ENCODE results near the gene DOHH.

Gene DOHH

GRCh38 chr19:3513229-3514140 lies 13.0 kb upstream of the DOHH start:
- no peak overlapping the region for H3K9ac ChIP-seq
- peaks cover 21% of the 10 kb centered on the region for H3K4me1 ChIP-seq
- H2AFZ ChIP-seq, result no peak overlapping the region
- no peak overlapping the region for H3K27ac ChIP-seq
- no peaks in the 10 kb centered on the region for H3K9me3 ChIP-seq (ENCODE audit: control insufficient read depth, low read length)
- H3K4me3 ChIP-seq (ENCODE audit: low read depth, low read length), result no peak overlapping the region
- H3K27me3 ChIP-seq (ENCODE audit: control insufficient read depth, insufficient read depth, low read length), result no peaks in the 10 kb centered on the region
- H3K36me3 ChIP-seq (ENCODE audit: control insufficient read depth, insufficient read depth, low read length), result no peaks in the 10 kb centered on the region
- H3K4me2 ChIP-seq (ENCODE audit: low read length), result no peak overlapping the region
- no peak for TF ChIP-seq CTCF (IDR thresholded peaks at IDR 0.05)
- H3K79me2 ChIP-seq, result peaks cover 91% of the 10 kb centered on the region

GRCh38 chr19:3512562-3513228 lies 12.2 kb upstream of the DOHH start:
- H3K27ac ChIP-seq, result no peak overlapping the region
- no peak overlapping the region for H3K4me3 ChIP-seq (ENCODE audit: low read depth, low read length)
- no peaks in the 10 kb centered on the region for H3K27me3 ChIP-seq (ENCODE audit: control insufficient read depth, insufficient read depth, low read length)
- no peak overlapping the region for H3K9ac ChIP-seq
- H3K4me1 ChIP-seq, result peaks cover 17% of the 10 kb centered on the region
- no peaks in the 10 kb centered on the region for H3K9me3 ChIP-seq (ENCODE audit: control insufficient read depth, low read length)
- no peak overlapping the region for H2AFZ ChIP-seq
- no peak overlapping the region for H3K4me2 ChIP-seq (ENCODE audit: low read length)
- TF ChIP-seq CTCF (IDR thresholded peaks at IDR 0.05), result no peak
- H3K79me2 ChIP-seq, result peaks cover 91% of the 10 kb centered on the region
- no peaks in the 10 kb centered on the region for H3K36me3 ChIP-seq (ENCODE audit: control insufficient read depth, insufficient read depth, low read length)

- H3K4me1 ChIP-seq, result peaks cover 17% of the 10 kb centered on the region
- H3K9me3 ChIP-seq (ENCODE audit: control insufficient read depth, low read length), result no peaks in the 10 kb centered on the region
- H3K79me2 ChIP-seq, result peaks cover 93% of the 10 kb centered on the region
- H3K4me3 ChIP-seq (ENCODE audit: low read depth, low read length), result no peak overlapping the region
- H3K36me3 ChIP-seq (ENCODE audit: control insufficient read depth, insufficient read depth, low read length), result no peaks in the 10 kb centered on the region
- H3K27me3 ChIP-seq (ENCODE audit: control insufficient read depth, insufficient read depth, low read length), result no peaks in the 10 kb centered on the region
- H3K27ac ChIP-seq, result no peak overlapping the region
- no peak overlapping the region for H3K9ac ChIP-seq
- no peak overlapping the region for H3K4me2 ChIP-seq (ENCODE audit: low read length)
- H2AFZ ChIP-seq, result no peak overlapping the region
- no peak for TF ChIP-seq CTCF (IDR thresholded peaks at IDR 0.05)
Measured at GRCh38 chr19:3511506-3512251, 11.2 kb upstream of the DOHH start.

- Histone ChIP-seq H3K4me2 (ENCODE audit: low read length) (no peak overlapping the region), H3K9ac (no peak overlapping the region), H3K4me3 (ENCODE audit: low read depth, low read length) (no peak overlapping the region), H3K27ac (no peak overlapping the region), H3K9me3 (ENCODE audit: control insufficient read depth, low read length) (no peaks in the 10 kb centered on the region), H3K27me3 (ENCODE audit: control insufficient read depth, insufficient read depth, low read length) (no peaks in the 10 kb centered on the region), H2AFZ (no peak overlapping the region), H3K36me3 (ENCODE audit: control insufficient read depth, insufficient read depth, low read length) (no peaks in the 10 kb centered on the region), H3K4me1 (peaks cover 15% of the 10 kb centered on the region), H3K79me2 (peaks cover 89% of the 10 kb centered on the region)
- TF ChIP-seq CTCF (IDR thresholded peaks at IDR 0.05), result no peak
Measured at GRCh38 chr19:3510727-3511126, 10.3 kb upstream of the DOHH start.
